HG02759 (cell line): ENCODE measurements around the gene BLM.
"Not testable (repeated sequence)": the region's sequence is repeated elsewhere in the genome, so short reads cannot be mapped to it uniquely, and the experiment has no call there.

Source experiments
- ATAC-seq: cut with Tn5 transposase; IDR thresholded peaks from one replicate; pipeline ENCODE4 v1.9.1; 2021; ENCODE audit warnings: mild to moderate bottlenecking, moderate library complexity; ENCODE audit not compliant: unreplicated experiment

BLM gene

GRCh38 chr15:90729261-90729660 is 12.1 kb downstream of the BLM start:
- no peak for ATAC-seq

- no peak for ATAC-seq
Measured at GRCh38 chr15:90730290-90730689, 13.1 kb downstream of the BLM start.

- no peak for ATAC-seq
Measured at GRCh38 chr15:90735923-90736322, 18.8 kb downstream of the BLM start.

GRCh38 chr15:90740545-90740944 is 23.4 kb downstream of the BLM start:
- not testable (repeated sequence) for ATAC-seq

GRCh38 chr15:90742087-90742486 is 24.9 kb downstream of the BLM start:
- ATAC-seq = no peak

- no peak for ATAC-seq
Measured at GRCh38 chr15:90743407-90743806, 26.3 kb downstream of the BLM start.

- no peak for ATAC-seq
Measured at GRCh38 chr15:90744759-90745402, 27.7 kb downstream of the BLM start.

- ATAC-seq = no peak
Measured at GRCh38 chr15:90749754-90750153, 32.6 kb downstream of the BLM start.

GRCh38 chr15:90750186-90750585 is 33.0 kb downstream of the BLM start:
- no peak for ATAC-seq

GRCh38 chr15:90751300-90751825 is 34.2 kb downstream of the BLM start:
- no peak for ATAC-seq

- ATAC-seq = no peak
Measured at GRCh38 chr15:90756916-90757315, 39.8 kb downstream of the BLM start.

- ATAC-seq = no peak
Measured at GRCh38 chr15:90757461-90757860, 40.3 kb downstream of the BLM start.

- ATAC-seq = no peak
Measured at GRCh38 chr15:90760661-90761232, 43.6 kb downstream of the BLM start.

GRCh38 chr15:90761629-90762028 is 44.5 kb downstream of the BLM start:
- ATAC-seq = no peak

- ATAC-seq = no peak
Measured at GRCh38 chr15:90762109-90762508, 45.0 kb downstream of the BLM start.

GRCh38 chr15:90763366-90764099 is 46.4 kb downstream of the BLM start:
- no peak for ATAC-seq

GRCh38 chr15:90765531-90765930 is 48.4 kb downstream of the BLM start:
- ATAC-seq = no peak

- ATAC-seq = no peak
Measured at GRCh38 chr15:90765966-90766365, 48.8 kb downstream of the BLM start.

- no peak for ATAC-seq
Measured at GRCh38 chr15:90769375-90769774, 52.2 kb downstream of the BLM start.

GRCh38 chr15:90773485-90773884 is 56.3 kb downstream of the BLM start:
- ATAC-seq = no peak

GRCh38 chr15:90774731-90775514 is 57.8 kb downstream of the BLM start:
- ATAC-seq = no peak
